SK-N-SH (cell line): ENCODE measurements around the gene TYK2. TPM values are rescaled to one million over a fixed set of nuclear protein-coding genes. Genes with fewer than 3 reads are reported as not detected.

Experiments used
- CTCF ChIA-PET: fragments of 300-600, 350-600 bp; formaldehyde crosslinking; extraction: SDS; loops from one replicate; lab custom pipeline; 2021; lab: Yijun Ruan, JAX
- POLR2A ChIA-PET: fragments of 350-600 bp; sonication (Branson Sonifier 250); formaldehyde crosslinking; extraction: SDS; loops from one replicate; lab custom pipeline; 2020; ENCODE audit warnings: antibody characterized with exemption, inconsistent platforms; lab: Yijun Ruan, JAX
- DNase-seq: peaks from one replicate; pipeline ENCODE4 v3.0.0; 2012
- H2AFZ ChIP-seq: fragments of 200-600 bp; sonication (generic); 2 replicates; pipeline ENCODE4 v1.8.1; 2016; ENCODE audit warnings: antibody characterized with exemption, mild to moderate bottlenecking, low read depth
- H3F3A ChIP-seq: fragments of 200-600 bp; sonication (generic); replicated peaks from 2 replicates; pipeline ENCODE3; 2016; ENCODE audit warnings: antibody characterized with exemption, mild to moderate bottlenecking; ENCODE audit not compliant: insufficient read depth
- H3K27ac ChIP-seq, 2 experiments: fragments of 200-500 bp in 1 of 2; fragments of 200-600 bp in 1 of 2; sonication (Bioruptor generic) in 1 of 2; sonication (generic), shearing (Covaris generic) in 1 of 2; 2 replicates each; pipeline versions ENCODE4 v1.5.1 to v1.6.1; 2014 to 2016; ENCODE audit warnings: low read depth in 2 of 2, inconsistent platforms in 1 of 2, low read length in 1 of 2, mild to moderate bottlenecking in 1 of 2, mixed read lengths in 1 of 2
- H3K27me3 ChIP-seq: fragments of 200-600 bp; sonication (generic), shearing (Covaris generic); 2 replicates; pipeline ENCODE4 v1.6.1; 2016; ENCODE audit warnings: mixed run types; ENCODE audit not compliant: insufficient read depth
- H3K36me3 ChIP-seq, 2 experiments: fragments of 200-500 bp in 1 of 2; fragments of 200-600 bp in 1 of 2; sonication (Bioruptor generic) in 1 of 2; sonication (generic) in 1 of 2; replicated peaks in 1 of 2; 2 replicates each; pipeline versions ENCODE3 to v1.5.1; 2014 to 2016; ENCODE audit warnings: low read length in 1 of 2, mild to moderate bottlenecking in 1 of 2; ENCODE audit not compliant: insufficient read depth in 2 of 2, control insufficient read depth in 1 of 2
- H3K4me1 ChIP-seq, 2 experiments: fragments of 200-500 bp in 1 of 2; fragments of 200-600 bp in 1 of 2; sonication (Bioruptor generic) in 1 of 2; sonication (generic), shearing (Covaris generic) in 1 of 2; 2 replicates each; pipeline versions ENCODE4 v1.5.1 to v1.6.1; 2014 to 2016; ENCODE audit warnings: low read depth in 1 of 2, low read length in 1 of 2, mixed run types in 1 of 2; ENCODE audit not compliant: insufficient read depth in 2 of 2, control insufficient read depth in 1 of 2
- H3K4me2 ChIP-seq: fragments of 200-600 bp; sonication (generic), shearing (Covaris generic); 2 replicates; pipeline ENCODE4 v1.6.1; 2017; ENCODE audit warnings: mixed run types
- H3K4me3 ChIP-seq, 2 experiments: fragments of 200-500 bp in 1 of 2; fragments of 200-600 bp in 1 of 2; sonication (Bioruptor generic) in 1 of 2; sonication (generic), shearing (Covaris generic) in 1 of 2; 2 replicates each; pipeline versions ENCODE4 v1.5.1 to v1.8.1; 2014 to 2016; ENCODE audit warnings: low read depth in 2 of 2, inconsistent platforms in 1 of 2, low read length in 1 of 2, mild to moderate bottlenecking in 1 of 2, mixed read lengths in 1 of 2, moderate library complexity in 1 of 2
- H3K79me2 ChIP-seq: fragments of 200-600 bp; sonication (generic); 2 replicates; pipeline ENCODE4 v1.8.1; 2017; ENCODE audit warnings: mild to moderate bottlenecking; ENCODE audit not compliant: insufficient read depth
- H3K9ac ChIP-seq: fragments of 200-600 bp; sonication (generic); 2 replicates; pipeline ENCODE4 v1.6.1; 2017; ENCODE audit warnings: mixed run types
- H3K9me2 ChIP-seq: fragments of 200-600 bp; sonication (generic); 2 replicates; pipeline ENCODE4 v1.6.1; 2017; ENCODE audit warnings: mixed run types
- H3K9me3 ChIP-seq: fragments of 200-600 bp; sonication (generic); 2 replicates; pipeline ENCODE4 v1.6.1; 2017; ENCODE audit warnings: mixed run types, mild to moderate bottlenecking, moderate library complexity
- H4K20me1 ChIP-seq: fragments of 200-600 bp; sonication (generic); 2 replicates; pipeline ENCODE4 v1.6.1; 2017; ENCODE audit warnings: mild to moderate bottlenecking, mixed run types; ENCODE audit not compliant: insufficient read depth
- CHD2 ChIP-seq: fragments of 150-350 bp; IDR thresholded peaks from 2 replicates; pipeline ENCODE4 v1.6.1; 2018; ENCODE audit warnings: low read length; ENCODE audit not compliant: partially characterized antibody
- ELF1 ChIP-seq: IDR thresholded peaks from 2 replicates; pipeline ENCODE4 v1.4.0; 2012
- EP300 ChIP-seq, 2 experiments: IDR thresholded peaks; 2 replicates each; pipeline versions ENCODE4 v1.4.0 to v1.6.1; 2012; ENCODE audit warnings: borderline replicate concordance in 1 of 2, low read depth in 1 of 2, low read length in 1 of 2
- FOXM1 ChIP-seq: IDR thresholded peaks from 2 replicates; pipeline ENCODE4 v1.4.0; 2012; ENCODE audit warnings: low read depth, mild to moderate bottlenecking
- GABPA ChIP-seq: IDR thresholded peaks from 2 replicates; pipeline ENCODE4 v1.4.0; 2012; ENCODE audit warnings: low read depth, mild to moderate bottlenecking
- MXI1 ChIP-seq: IDR thresholded peaks from 2 replicates; pipeline ENCODE4 v1.6.1; 2012; ENCODE audit warnings: mild to moderate bottlenecking, low read depth, low read length, improper control_type of control experiment
- POLR2AphosphoS5 ChIP-seq: IDR thresholded peaks from 2 replicates; pipeline ENCODE4 v1.6.1; 2012; ENCODE audit warnings: low read depth, low read length
- RFX5 ChIP-seq: IDR thresholded peaks from 2 replicates; pipeline ENCODE4 v1.6.1; 2012; ENCODE audit warnings: mild to moderate bottlenecking, improper control_type of control experiment, low read length
- SIN3A ChIP-seq: IDR thresholded peaks from 2 replicates; pipeline ENCODE4 v1.6.1; 2012; ENCODE audit warnings: low read depth, mild to moderate bottlenecking, low read length, moderate library complexity, borderline replicate concordance
- SMC3 ChIP-seq: IDR thresholded peaks from 2 replicates; pipeline ENCODE4 v1.6.1; 2012; ENCODE audit warnings: low read depth, low read length, improper control_type of control experiment
- TAF1 ChIP-seq: IDR thresholded peaks from 2 replicates; pipeline ENCODE4 v1.6.1; 2012; ENCODE audit warnings: low read depth, mild to moderate bottlenecking, low read length, moderate library complexity, borderline replicate concordance
- USF1 ChIP-seq: IDR thresholded peaks from 2 replicates; pipeline ENCODE4 v1.4.0; 2012; ENCODE audit warnings: low read depth, borderline replicate concordance
- WGBS: methylation state at CpG from one replicate; pipeline ENCODE4 v1.1.6; 2017; ENCODE audit warnings: low lambda C conversion rate; 5-methylcytosine and 5-hydroxymethylcytosine counted together
- polyA plus RNA-seq, 3 experiments: library from polyadenylated mRNA; depleted of rRNA; stranded (reverse); fragments of >200 nt; gene quantifications; 2 replicates each; pipeline ENCODE4 v1.2.3, GENCODE V29; 2012
- TF ChIP-seq, protein P1 (sequence below): IDR thresholded peaks from 2 replicates; pipeline ENCODE4 v1.4.0; 2012; ENCODE audit warnings: low read depth
- TF ChIP-seq, protein P2 (sequence below): IDR thresholded peaks from 2 replicates; pipeline ENCODE4; 2012
- TF ChIP-seq, protein P3 (sequence below): IDR thresholded peaks from 2 replicates; pipeline ENCODE4 v1.6.1; 2012; ENCODE audit warnings: mild to moderate bottlenecking, low read depth, low read length, moderate library complexity
- TF ChIP-seq, protein P4 (sequence below): fragments of 150-350 bp; IDR thresholded peaks from 2 replicates; pipeline ENCODE4 v1.6.1; 2016; ENCODE audit warnings: mild to moderate bottlenecking, low read depth, low read length

Gene TYK2
- 34.8 and 44.6 TPM in 2 replicates for polyA plus RNA-seq (2012; rRNA removed)
- polyA plus RNA-seq (2012; cell fraction: cytosol; rRNA removed): 11.9 and 17.2 TPM in 2 replicates
- 343 and 417 TPM in 2 replicates for polyA plus RNA-seq (2012; cell fraction: nucleus; rRNA removed)

GRCh38 chr19:10380313-10381102 lies at the start of gene TYK2:
Gene TYK2 (minus strand): TSS chr19:10380572. CDS start chr19:10378406, 2,166 bp downstream.
- Histone ChIP-seq H4K20me1 (no peaks in the 10 kb centered on the region), H3K9ac (peak within 1 kb of the TSS; percentile 70), H3K36me3 (peaks cover 3 to 4% of the 10 kb centered on the region in 2 experiments), H3K79me2 (peaks cover 14% of the 10 kb centered on the region), H3K9me3 (no peaks in the 10 kb centered on the region), H3F3A (no peaks in the 10 kb centered on the region), H3K27me3 (no peaks in the 10 kb centered on the region), H3K4me3 (peak within 1 kb of the TSS; percentile 78 to 83), H3K27ac (peak within 1 kb of the TSS; percentile 39 to 67; a peak in 3 of 4 replicates), H3K4me2 (peak within 1 kb of the TSS; percentile 91), H2AFZ (peak within 1 kb of the TSS; percentile 87), H3K4me1 (peaks cover 0 to 9% of the 10 kb centered on the region in 2 experiments; a peak in 1 of 4 replicates), H3K9me2 (no peaks in the 10 kb centered on the region)
- 2% methylated on average over 38 of the region's 58 CpGs for WGBS
- POLR2A ChIA-PET: interaction anchor here (0.6 to 1.6 kb wide), 8 partner anchors 8 to 121 kb away, joined by 3 to 15 read pairs (median 6); partner anchors contain the start of gene RAVER1
- CTCF ChIA-PET: interaction anchor here (1.2 to 20.2 kb wide), 8 partner anchors 8 to 130 kb away, joined by 3 to 596 read pairs (median 6); partner anchors contain the start of gene ICAM1
- TF ChIP-seq, protein P1, sequence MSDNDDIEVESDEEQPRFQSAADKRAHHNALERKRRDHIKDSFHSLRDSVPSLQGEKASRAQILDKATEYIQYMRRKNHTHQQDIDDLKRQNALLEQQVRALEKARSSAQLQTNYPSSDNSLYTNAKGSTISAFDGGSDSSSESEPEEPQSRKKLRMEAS: peak; percentile 86
- peak; percentile 58; the same call in 1 of the 2 replicates for TF ChIP-seq POLR2AphosphoS5
- TF ChIP-seq CHD2: peak; percentile 83
- peak; percentile 84 for TF ChIP-seq MXI1
- no peak for TF ChIP-seq USF1
- TF ChIP-seq ELF1: peak; percentile 55
- TF ChIP-seq, protein P2, sequence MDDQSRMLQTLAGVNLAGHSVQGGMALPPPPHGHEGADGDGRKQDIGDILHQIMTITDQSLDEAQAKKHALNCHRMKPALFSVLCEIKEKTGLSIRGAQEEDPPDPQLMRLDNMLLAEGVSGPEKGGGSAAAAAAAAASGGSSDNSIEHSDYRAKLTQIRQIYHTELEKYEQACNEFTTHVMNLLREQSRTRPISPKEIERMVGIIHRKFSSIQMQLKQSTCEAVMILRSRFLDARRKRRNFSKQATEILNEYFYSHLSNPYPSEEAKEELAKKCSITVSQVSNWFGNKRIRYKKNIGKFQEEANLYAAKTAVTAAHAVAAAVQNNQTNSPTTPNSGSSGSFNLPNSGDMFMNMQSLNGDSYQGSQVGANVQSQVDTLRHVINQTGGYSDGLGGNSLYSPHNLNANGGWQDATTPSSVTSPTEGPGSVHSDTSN: peak; percentile 49; the same call in 1 of the 2 replicates
- no peak for TF ChIP-seq FOXM1
- TF ChIP-seq GABPA: peak; percentile 64
- TF ChIP-seq RFX5: peak; percentile 96
- TF ChIP-seq TAF1: peak; percentile 32
- TF ChIP-seq, protein P3, sequence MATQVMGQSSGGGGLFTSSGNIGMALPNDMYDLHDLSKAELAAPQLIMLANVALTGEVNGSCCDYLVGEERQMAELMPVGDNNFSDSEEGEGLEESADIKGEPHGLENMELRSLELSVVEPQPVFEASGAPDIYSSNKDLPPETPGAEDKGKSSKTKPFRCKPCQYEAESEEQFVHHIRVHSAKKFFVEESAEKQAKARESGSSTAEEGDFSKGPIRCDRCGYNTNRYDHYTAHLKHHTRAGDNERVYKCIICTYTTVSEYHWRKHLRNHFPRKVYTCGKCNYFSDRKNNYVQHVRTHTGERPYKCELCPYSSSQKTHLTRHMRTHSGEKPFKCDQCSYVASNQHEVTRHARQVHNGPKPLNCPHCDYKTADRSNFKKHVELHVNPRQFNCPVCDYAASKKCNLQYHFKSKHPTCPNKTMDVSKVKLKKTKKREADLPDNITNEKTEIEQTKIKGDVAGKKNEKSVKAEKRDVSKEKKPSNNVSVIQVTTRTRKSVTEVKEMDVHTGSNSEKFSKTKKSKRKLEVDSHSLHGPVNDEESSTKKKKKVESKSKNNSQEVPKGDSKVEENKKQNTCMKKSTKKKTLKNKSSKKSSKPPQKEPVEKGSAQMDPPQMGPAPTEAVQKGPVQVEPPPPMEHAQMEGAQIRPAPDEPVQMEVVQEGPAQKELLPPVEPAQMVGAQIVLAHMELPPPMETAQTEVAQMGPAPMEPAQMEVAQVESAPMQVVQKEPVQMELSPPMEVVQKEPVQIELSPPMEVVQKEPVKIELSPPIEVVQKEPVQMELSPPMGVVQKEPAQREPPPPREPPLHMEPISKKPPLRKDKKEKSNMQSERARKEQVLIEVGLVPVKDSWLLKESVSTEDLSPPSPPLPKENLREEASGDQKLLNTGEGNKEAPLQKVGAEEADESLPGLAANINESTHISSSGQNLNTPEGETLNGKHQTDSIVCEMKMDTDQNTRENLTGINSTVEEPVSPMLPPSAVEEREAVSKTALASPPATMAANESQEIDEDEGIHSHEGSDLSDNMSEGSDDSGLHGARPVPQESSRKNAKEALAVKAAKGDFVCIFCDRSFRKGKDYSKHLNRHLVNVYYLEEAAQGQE: no peak
- TF ChIP-seq SIN3A: peak; percentile 21; the same call in 1 of the 2 replicates
- TF ChIP-seq EP300 (IDR thresholded peaks at IDR 0.05; ENCODE audit: borderline replicate concordance in 1 of 2, low read depth in 1 of 2, low read length in 1 of 2): peak in 1 of 2 experiments; percentile 5; a peak in 1 of 4 replicates
- no peak for TF ChIP-seq SMC3
- TF ChIP-seq, protein P4, sequence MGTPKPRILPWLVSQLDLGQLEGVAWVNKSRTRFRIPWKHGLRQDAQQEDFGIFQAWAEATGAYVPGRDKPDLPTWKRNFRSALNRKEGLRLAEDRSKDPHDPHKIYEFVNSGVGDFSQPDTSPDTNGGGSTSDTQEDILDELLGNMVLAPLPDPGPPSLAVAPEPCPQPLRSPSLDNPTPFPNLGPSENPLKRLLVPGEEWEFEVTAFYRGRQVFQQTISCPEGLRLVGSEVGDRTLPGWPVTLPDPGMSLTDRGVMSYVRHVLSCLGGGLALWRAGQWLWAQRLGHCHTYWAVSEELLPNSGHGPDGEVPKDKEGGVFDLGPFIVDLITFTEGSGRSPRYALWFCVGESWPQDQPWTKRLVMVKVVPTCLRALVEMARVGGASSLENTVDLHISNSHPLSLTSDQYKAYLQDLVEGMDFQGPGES: peak; percentile 92
- peak; percentile 100 for DNase-seq
